ENCODE measurements around the gene NTRK3. TPM values are rescaled to one million over a fixed set of nuclear protein-coding genes. Genes with fewer than 3 reads are reported as not detected.

NTRK3 gene
- total and polyA plus RNA-seq, 3 donors from 2014 or later, result 10.7 to 40.6 (median 24.6) TPM

- TF ChIP-seq POLR2A (IDR thresholded peaks at IDR 0.05) (no peak), CTCF (IDR thresholded peaks at IDR 0.05) (no peak)
- Histone ChIP-seq H3K36me3 (ENCODE audit: low read depth, missing control alignments) (no peaks in the 10 kb centered on the region), H3K27ac (no peak overlapping the region), H3K27me3 (no peaks in the 10 kb centered on the region), H3K4me3 (no peak overlapping the region), H3K4me1 (no peaks in the 10 kb centered on the region), H3K9me3 (no peaks in the 10 kb centered on the region)
- 83 to 91% methylated on average over 7 to 10 of the region's 10 CpGs for WGBS, 2 donors
- DNase-seq, result no peak
- intact Hi-C loops (cut with DNase I; ENCODE audit: low total_unique reads), result no loop called here
Observed at GRCh38 chr15:88266170-88266569, 9.6 kb upstream of the NTRK3 start.

DNA sequence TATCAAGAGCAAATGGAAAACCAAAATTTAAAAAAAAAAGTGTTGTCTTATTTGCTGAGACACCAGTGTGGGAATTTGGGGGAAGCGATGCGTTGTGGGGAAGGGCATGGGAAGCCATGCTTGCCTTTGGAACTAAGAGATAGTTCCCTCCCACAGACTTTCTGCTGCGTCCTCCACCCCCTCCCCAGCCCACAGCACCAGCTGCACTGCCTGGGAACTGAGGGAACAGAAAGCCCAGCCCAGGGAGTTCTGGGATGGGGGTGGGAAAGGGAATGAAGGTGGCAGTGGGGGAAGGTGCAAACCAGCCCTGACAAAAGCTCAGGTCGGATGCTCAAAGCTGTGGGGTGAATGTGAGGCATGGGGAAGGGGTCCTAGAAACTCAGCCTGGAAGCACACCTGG is 8.1 kb upstream of the NTRK3 start:
- no peaks in the 10 kb centered on the region for H3K4me1 ChIP-seq
- H3K36me3 ChIP-seq (ENCODE audit: low read depth, missing control alignments), result no peaks in the 10 kb centered on the region
- intact Hi-C loops (cut with DNase I; ENCODE audit: low total_unique reads), result no loop called here
- WGBS, 2 donors, result 87 to 91% methylated on average over 4 of the region's 4 CpGs
- no peak overlapping the region for H3K4me3 ChIP-seq
- no peak for TF ChIP-seq POLR2A (IDR thresholded peaks at IDR 0.05)
- no peak for TF ChIP-seq CTCF (IDR thresholded peaks at IDR 0.05)
- DNase-seq, result no peak
- H3K27ac ChIP-seq, result no peak overlapping the region
- no peaks in the 10 kb centered on the region for H3K9me3 ChIP-seq
- no peaks in the 10 kb centered on the region for H3K27me3 ChIP-seq

GRCh38 chr15:88262064-88262463 is 5.5 kb upstream of the NTRK3 start:
- no peaks in the 10 kb centered on the region for H3K9me3 ChIP-seq
- H3K4me3 ChIP-seq, result no peak overlapping the region
- no peaks in the 10 kb centered on the region for H3K36me3 ChIP-seq (ENCODE audit: low read depth, missing control alignments)
- intact Hi-C loops (cut with DNase I; ENCODE audit: low total_unique reads), result no loop called here
- H3K27me3 ChIP-seq, result no peaks in the 10 kb centered on the region
- H3K4me1 ChIP-seq, result peaks cover 4% of the 10 kb centered on the region
- no peak overlapping the region for H3K27ac ChIP-seq
- 89 to 90% methylated on average over 3 to 5 of the region's 5 CpGs for WGBS, 2 donors
- TF ChIP-seq POLR2A (IDR thresholded peaks at IDR 0.05) (no peak), CTCF (IDR thresholded peaks at IDR 0.05) (no peak)
- no peak for DNase-seq

DNA sequence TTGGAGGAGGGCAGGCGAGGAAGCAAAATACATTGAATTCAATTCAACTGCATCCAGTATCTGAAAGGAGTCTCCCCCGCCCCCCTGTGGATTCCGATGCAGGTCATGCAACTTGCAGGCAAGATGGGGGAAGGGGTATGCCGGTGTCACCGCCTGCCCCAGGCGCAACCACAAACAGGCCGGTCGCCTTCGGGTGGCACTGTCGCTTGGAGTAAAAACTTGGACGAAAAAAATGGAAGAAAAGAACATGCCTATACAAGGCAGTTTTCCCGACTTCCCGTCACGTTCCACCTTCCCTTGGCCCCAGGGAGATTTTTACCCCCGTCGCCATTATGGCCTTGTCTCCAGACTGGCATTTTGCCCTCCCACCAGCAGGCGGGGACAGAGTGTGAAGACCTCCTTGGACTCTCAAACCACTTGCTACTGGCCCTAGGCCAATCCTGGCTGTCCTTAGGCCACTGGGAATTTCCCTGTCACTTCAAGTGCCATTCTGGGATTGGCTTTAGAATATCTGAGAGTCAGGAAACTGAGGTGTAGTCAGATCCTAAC is 1.6 kb upstream of the NTRK3 start:
- TF ChIP-seq CTCF (IDR thresholded peaks at IDR 0.05) (peak; percentile 27 to 39 (median 32)), POLR2A (IDR thresholded peaks at IDR 0.05) (no peak)
- no peaks in the 10 kb centered on the region for H3K36me3 ChIP-seq (ENCODE audit: low read depth, missing control alignments)
- peaks cover 9% of the 10 kb centered on the region for H3K4me1 ChIP-seq
- no peaks in the 10 kb centered on the region for H3K9me3 ChIP-seq
- peak overlapping the region in 1 of 2 donors; percentile 49 for H3K4me3 ChIP-seq
- H3K27ac ChIP-seq, result no peak overlapping the region
- intact Hi-C loops (cut with DNase I; ENCODE audit: low total_unique reads), result no loop called here
- H3K27me3 ChIP-seq, result no peaks in the 10 kb centered on the region
- DNase-seq, result peak; percentile 79
- 9 to 14% methylated on average over 17 of the region's 17 CpGs for WGBS, 2 donors

Measured in testis (tissue), 3 donors.